ENCODE measurements around the gene CHRNA4.

CHRNA4 gene

DNA sequence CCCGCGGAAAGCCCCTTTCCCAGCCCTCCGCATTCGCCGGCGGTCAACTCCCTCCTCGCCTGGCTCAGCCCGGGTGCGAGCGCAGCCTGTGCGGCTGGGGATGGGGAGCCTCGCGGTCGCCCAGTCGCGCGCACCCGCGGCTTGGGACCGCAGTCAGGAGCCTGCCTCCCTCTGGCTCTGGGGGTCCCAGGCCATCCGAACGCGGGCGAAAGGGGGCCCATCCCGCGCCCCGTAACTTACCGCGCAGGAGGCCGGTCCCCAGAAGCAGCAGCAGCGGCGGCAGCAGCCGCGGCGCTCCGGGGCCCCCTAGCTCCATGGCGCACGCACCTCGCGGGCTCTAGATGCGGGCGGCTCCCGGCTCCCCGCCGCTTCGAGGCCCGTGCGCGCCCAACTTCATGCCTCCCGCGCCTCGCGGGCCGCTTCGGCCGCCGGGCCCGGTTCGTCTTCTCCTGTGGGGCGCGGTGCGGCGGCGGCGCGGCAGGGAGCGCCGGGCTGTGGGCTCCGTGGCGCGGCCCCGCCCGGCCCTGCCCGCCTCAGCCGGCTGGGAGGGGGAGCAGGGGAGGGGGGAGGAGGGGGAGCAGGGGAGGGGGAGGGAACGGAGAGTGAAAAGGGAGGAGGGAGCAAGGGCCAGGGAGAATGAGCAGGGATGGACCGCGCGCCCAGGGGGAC lies at the start of gene CHRNA4:
Gene CHRNA4 (minus strand): TSS at position 500 of the 669 bp plus-strand sequence. CDS start 184 bp downstream, at position 316.
- no peak for DNase-seq (ENCODE audit: low read depth, low spot score)

DNA sequence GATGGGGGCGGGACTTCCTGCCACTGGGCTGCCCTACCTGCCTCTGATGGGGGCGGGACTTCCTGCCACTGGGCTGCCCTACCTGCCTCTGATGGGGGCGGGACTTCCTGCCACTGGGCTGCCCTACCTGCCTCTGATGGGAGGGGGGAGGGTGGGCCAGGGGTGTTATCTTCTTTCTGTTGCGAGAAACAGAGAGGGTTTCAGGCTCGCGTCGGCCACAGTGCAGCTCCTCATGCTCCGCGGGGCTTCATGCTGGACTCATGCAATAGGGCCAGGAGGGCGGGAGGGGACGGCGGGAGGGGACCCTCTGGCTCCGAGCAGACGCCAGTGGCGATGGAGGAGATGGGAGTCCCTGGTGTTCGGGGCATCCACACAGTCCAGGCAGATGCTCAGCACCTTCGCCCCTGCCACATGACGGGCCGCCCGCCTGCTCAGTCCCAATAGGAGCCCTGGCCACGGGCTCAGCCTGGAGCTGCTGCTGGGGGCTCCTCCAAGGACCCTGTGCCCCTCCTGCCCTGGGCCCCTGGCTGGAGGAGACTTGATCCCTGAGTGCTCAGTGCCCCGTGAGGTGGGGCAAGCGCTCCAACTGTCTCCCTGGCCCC lies 48.8 kb upstream of the CHRNA4 start:
- DNase-seq (ENCODE audit: low read depth, low spot score), result no peak

DNA sequence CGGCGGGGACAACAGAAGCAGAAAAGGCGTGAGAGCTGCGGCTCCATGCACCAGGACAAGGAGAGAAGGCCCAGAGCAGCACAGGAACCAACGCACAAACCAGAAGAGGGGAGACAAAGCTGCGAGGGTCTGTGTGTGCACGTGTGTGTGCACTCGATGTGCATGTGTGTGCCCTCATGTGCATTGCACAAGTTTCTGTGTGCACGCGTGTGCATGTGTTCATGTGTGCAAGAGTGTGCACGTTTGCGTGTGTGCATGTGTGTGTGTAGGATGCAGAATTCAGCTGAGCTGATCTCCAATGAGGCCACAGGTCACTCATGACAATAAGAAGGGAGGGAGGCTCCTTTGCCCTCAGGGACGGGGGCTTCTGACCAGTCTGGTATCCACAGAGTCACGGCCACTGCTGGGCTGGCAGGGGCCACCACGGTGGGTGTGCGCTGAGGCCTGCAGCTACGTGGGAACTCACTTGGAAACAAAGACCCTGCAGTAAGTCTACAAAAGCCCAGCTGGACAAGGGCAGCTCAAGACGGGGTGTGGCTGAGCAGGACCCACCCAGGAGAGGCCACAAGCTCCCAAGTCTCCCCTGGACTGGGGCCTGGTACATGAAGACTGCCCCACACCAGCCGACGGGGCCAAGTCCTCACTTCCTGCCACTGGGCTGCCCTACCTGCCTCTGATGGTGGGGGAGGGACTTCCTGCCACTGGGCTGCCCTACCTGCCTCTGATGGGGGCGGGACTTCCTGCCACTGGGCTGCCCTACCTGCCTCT lies 48.1 kb upstream of the CHRNA4 start:
- DNase-seq (ENCODE audit: low read depth, low spot score), result no peak

DNA sequence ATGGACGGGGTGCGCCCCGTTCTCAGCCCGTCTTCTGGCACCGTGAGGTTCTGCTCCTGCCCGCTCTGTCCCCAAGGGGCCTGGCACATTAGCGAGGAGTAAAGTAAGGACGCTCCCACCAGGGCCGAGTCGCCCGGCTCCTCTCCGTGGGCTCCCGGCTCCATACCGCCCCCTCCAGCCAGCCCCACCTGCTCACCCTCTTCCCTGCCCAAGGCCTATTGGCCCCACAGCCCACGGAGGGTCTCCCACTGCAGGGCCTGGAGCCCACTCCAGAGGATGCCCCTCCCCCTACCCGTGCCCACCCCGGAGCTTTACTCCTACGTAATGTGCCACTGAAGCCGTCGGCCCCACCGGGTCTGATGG lies 47.5 kb upstream of the CHRNA4 start:
- DNase-seq (ENCODE audit: low read depth, low spot score), result no peak

GRCh38 chr20:63407928-63408683 lies 47.0 kb upstream of the CHRNA4 start:
- no peak for DNase-seq (ENCODE audit: low read depth, low spot score)

DNA sequence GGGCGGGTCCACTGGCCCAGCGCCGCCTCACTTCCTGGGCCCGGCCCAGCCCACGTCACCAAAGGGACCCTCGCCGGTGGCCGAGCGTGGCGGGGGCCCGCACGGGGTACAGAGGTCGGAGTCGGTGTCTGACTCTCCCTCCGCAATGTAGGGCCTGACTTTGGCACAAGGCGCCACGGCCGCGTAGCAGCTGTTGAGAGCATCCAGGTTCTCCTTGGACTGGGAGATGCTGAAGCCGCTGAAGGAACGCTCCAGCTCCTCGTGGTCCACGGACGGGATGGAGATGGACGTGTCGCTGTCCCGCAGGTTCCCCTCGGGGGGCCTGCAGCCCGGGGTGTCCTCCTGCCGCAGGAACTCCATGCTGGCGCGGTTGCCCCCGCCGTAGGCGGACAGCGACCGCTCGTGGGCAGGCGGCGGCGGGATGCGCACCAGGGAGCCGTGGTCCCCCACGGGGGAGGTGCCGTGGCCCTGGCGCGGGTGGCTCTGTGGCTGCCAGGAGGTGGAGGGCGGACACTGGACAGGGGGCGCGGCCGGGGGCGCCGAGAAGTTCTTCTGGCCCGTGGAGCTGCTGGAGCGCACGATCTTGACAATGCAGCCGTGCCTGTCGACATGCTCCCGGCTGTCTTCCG lies 45.6 kb upstream of the CHRNA4 start:
- no peak for DNase-seq (ENCODE audit: low read depth, low spot score)

DNA sequence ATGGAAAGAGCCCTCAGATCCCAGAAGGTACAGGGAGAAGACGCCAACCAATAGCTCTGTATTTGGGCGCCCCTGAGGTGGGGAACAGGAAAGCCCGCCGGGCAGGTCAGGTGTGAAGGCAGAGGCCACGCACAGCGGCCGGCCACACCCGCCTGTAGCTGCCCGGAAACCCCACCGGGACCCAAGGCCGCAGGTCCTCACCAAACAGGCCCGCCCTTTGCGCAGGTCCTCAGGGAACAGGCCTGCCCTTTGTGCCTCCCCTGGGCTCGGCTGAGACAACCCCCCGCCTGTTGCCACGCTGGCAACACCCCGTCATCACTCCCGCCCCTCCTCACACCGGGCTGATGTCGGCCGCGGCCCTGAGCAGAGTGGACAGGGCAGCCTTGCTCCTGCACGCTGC lies 44.9 kb upstream of the CHRNA4 start:
- DNase-seq (ENCODE audit: low read depth, low spot score), result no peak

DNA sequence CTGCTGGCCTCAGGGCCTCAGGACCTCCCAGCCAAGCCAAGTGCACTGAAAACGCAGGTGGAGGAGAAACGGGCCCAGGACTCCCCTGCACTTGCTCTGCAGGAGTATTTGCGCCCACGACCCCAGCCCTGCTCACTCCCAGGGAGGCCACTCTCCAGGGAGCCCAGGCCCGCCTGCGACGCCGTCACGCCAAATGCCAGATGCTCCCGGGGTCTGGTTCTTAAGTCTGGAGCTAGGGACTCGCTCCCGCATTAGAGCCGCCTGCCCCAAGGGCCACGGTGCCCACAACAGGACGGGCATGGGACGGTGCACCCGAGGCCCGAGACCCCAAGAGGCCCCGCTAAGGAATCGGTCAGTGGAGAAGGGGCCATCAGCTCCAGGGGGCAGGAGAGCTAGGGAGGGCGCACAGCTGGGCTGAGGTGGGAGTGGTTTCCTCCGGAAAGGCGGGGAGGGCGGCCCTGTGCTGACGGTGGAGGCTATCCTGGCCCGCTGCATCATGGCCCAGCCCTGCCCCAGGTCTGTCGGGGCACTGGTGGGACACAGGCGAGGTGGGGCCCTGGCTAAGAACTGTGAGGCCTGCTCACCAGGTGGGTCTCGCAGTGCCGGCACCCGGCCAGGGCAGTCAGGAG lies 44.1 kb upstream of the CHRNA4 start:
- no peak for DNase-seq (ENCODE audit: low read depth, low spot score)

GRCh38 chr20:63404129-63405085 lies 43.3 kb upstream of the CHRNA4 start:
- DNase-seq (ENCODE audit: low read depth, low spot score), result no peak

- no peak for DNase-seq (ENCODE audit: low read depth, low spot score)
Measured at GRCh38 chr20:63403403-63404105, 42.4 kb upstream of the CHRNA4 start.

- DNase-seq (ENCODE audit: low read depth, low spot score), result no peak
Measured at GRCh38 chr20:63402860-63403220, 41.7 kb upstream of the CHRNA4 start.

DNA sequence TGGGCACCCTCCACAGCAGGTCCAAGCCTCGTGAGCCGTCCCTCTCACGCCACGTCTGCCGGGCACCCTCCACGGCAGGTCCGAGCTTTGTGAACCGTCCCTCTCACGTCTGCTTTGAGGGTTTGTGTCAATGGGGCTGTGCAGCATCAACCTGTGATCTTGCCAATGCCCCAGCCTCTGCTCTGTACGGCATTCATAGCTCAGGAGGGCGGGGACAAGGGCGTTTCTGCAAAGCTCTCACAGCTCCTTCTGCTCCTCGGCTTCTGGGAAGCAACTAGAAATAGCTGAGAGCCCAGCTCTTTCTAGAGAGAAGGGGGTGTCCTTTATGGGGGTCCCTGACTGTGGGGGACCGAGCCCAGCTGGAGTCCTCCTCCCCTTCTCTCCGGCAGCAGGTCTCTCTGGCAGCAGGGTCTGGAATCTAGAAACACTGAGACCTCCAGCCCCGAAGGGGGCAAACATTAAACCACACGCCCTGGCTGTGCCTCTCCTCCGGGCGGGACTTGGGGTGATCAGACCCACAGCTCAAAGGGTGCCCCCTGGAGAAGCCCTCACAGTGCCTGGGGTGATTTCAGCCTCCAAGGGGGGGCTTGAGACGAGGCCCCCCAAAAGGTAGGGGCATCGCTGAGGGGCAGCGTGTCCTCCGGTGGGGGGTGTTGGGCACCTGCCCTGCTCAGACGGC lies 41.2 kb upstream of the CHRNA4 start:
- DNase-seq (ENCODE audit: low read depth, low spot score), result no peak

DNA sequence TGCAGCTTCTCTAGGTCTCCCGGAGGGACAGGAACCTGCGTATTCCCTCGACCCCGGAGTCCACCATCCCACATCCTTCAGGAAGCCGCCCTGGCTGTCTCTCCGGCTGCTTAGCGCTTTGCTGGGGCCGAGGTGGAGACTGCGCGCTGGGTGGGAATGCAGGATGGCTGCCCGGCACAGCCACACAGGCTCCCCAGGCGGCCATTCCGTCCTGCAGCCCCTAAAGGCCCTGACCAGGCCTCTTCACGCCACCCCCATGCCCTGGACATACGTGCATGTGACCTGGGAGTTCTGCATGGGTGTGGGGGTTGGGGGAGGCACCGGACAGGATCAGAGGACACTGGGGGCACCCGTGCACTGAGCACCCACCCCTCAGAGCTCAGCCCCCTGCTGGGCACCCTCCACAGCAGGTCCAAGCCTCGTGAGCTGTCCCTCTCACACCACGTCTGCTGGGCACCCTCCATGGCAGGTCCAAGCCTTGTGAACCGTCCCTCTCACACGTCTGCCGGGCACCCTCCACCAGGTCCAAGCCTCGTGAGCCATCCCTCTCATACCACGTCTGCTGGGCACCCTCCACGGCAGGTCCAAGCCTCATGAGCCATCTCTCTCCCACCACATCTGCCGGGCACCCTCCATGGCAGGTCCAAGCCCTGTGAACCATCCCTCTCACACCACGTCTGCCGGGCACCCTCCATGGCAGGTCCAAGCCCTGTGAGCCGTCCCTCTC lies 40.4 kb upstream of the CHRNA4 start:
- DNase-seq (ENCODE audit: low read depth, low spot score), result no peak

GRCh38 chr20:63400486-63401210 lies 39.5 kb upstream of the CHRNA4 start:
- no peak for DNase-seq (ENCODE audit: low read depth, low spot score)

GRCh38 chr20:63399596-63400375 lies 38.6 kb upstream of the CHRNA4 start:
- no peak for DNase-seq (ENCODE audit: low read depth, low spot score)

GRCh38 chr20:63398744-63399514 lies 37.8 kb upstream of the CHRNA4 start:
- no peak for DNase-seq (ENCODE audit: low read depth, low spot score)
